ENCODE data around the gene PTCH1. TPM values are rescaled to one million over a fixed set of nuclear protein-coding genes. Genes with fewer than 3 reads are reported as not detected.

The PTCH1 gene
- total and polyA plus RNA-seq, 2 experiments from 2014 or later, result 21.4 to 34.1 TPM

- H3K9me2 ChIP-seq (ENCODE audit: insufficient read depth), result no peaks in the 10 kb centered on the region
- H3K79me2 ChIP-seq (replicated peaks; ENCODE audit: insufficient read depth), result peaks cover 33% of the 10 kb centered on the region
- H3K36me3 ChIP-seq (ENCODE audit: insufficient read depth), result no peaks in the 10 kb centered on the region
Measured at GRCh38 chr9:95508968-95509850, 7.6 kb downstream of the PTCH1 start.

More at GRCh38 chr9:95508968-95509850, 7.6 kb downstream of the PTCH1 start:
- H3K27ac ChIP-seq (ENCODE audit: low read depth), result peak overlapping the region; percentile 97
- peaks cover 16% of the 10 kb centered on the region for H3F3A ChIP-seq (replicated peaks; ENCODE audit: low read depth)
- no peak overlapping the region for H2AFZ ChIP-seq
- Mint-ChIP-seq H3K9me3 (no peaks in the 10 kb centered on the region), H3K4me3 (peak overlapping the region; percentile 91), H3K27ac (peak overlapping the region; percentile 91), H3K27me3 (ENCODE audit: insufficient read depth, low read depth, poor library complexity) (peaks cover 55% of the 10 kb centered on the region), H3K4me1 (peaks cover 40% of the 10 kb centered on the region), H3K36me3 (ENCODE audit: low read depth) (no peaks in the 10 kb centered on the region; the same call in 2 of the 3 replicates)
- H3K4me1 ChIP-seq (ENCODE audit: insufficient read depth), result peaks cover 16% of the 10 kb centered on the region
- peak; percentile 23 for ATAC-seq
- peaks cover 2% of the 10 kb centered on the region for H4K20me1 ChIP-seq (replicated peaks; ENCODE audit: insufficient read depth)
- peak overlapping the region; percentile 87 for H3K4me3 ChIP-seq
- peak overlapping the region; percentile 85 for H3K4me2 ChIP-seq
- peaks cover 18% of the 10 kb centered on the region for H3K27me3 ChIP-seq (ENCODE audit: insufficient read depth)
- TF ChIP-seq POLR2AphosphoS5 (IDR thresholded peaks at IDR 0.05; ENCODE audit: low read depth), result peak; percentile 52
- no peak for TF ChIP-seq STAT1 (IDR thresholded peaks at IDR 0.05; ENCODE audit: unreplicated experiment)
- no peak for TF ChIP-seq CTCF (conservative IDR thresholded peaks at IDR 0.05; ENCODE audit: low read depth in 2 of 2)
- TF ChIP-seq ZNF114 (CRISPR knock-in tag; IDR thresholded peaks at IDR 0.05), result no peak
- no peak for TF ChIP-seq CREB1 (CRISPR knock-in tag; IDR thresholded peaks at IDR 0.05; ENCODE audit: low read depth)
- TF ChIP-seq, protein P1, sequence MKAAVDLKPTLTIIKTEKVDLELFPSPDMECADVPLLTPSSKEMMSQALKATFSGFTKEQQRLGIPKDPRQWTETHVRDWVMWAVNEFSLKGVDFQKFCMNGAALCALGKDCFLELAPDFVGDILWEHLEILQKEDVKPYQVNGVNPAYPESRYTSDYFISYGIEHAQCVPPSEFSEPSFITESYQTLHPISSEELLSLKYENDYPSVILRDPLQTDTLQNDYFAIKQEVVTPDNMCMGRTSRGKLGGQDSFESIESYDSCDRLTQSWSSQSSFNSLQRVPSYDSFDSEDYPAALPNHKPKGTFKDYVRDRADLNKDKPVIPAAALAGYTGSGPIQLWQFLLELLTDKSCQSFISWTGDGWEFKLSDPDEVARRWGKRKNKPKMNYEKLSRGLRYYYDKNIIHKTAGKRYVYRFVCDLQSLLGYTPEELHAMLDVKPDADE (IDR thresholded peaks at IDR 0.05), result no peak
- TF ChIP-seq ZNF331 (CRISPR knock-in tag; IDR thresholded peaks at IDR 0.05; ENCODE audit: low read depth), result no peak
- TF ChIP-seq EZH2phosphoT487 (IDR thresholded peaks at IDR 0.05; ENCODE audit: unreplicated experiment), result no peak
- TF ChIP-seq EZH2 (IDR thresholded peaks at IDR 0.05; ENCODE audit: low read depth, unreplicated experiment), result peak; percentile 54
- no peak for TF ChIP-seq REST (IDR thresholded peaks at IDR 0.05; ENCODE audit: unreplicated experiment)
- no peak for TF ChIP-seq ZNF462 (CRISPR knock-in tag; IDR thresholded peaks at IDR 0.05)
- no peak for TF ChIP-seq JUNB (IDR thresholded peaks at IDR 0.05; ENCODE audit: unreplicated experiment)
- no peak for TF ChIP-seq NANOG (IDR thresholded peaks at IDR 0.05; ENCODE audit: borderline replicate concordance)
- peak; percentile 98 for DNase-seq (ENCODE audit: low spot score)

Measured in GM23338 (cell line).